Heart right ventricle (tissue), 16 donors: ENCODE data around the gene C3orf18. TPM values are rescaled to one million over a fixed set of nuclear protein-coding genes. Genes with fewer than 3 reads are reported as not detected.
A peak's percentile ranks its signal among the peaks of the same experiment; 100 is the strongest.

ENCODE experiments used
- ATAC-seq, 8 donors: fragments of 200-7000 bp; cut with Tn5 transposase; one replicate each; pipeline ENCODE4 v1.9.1; 2020; ENCODE audit warnings: mild to moderate bottlenecking in 8 of 8, moderate library complexity in 8 of 8, moderate number of reproducible peaks in 1 of 8
- DNase-seq, 2 donors: peaks; one replicate each; pipeline ENCODE4 v3.0.0-alpha.2; 2020
- H3K27ac ChIP-seq, 10 donors: fragments of 200-600 bp; sonication (generic) in 2 of 10; one replicate each; pipeline versions ENCODE4 v1.5.0 to v1.8.0; 2020 to 2022; ENCODE audit warnings: mild to moderate bottlenecking in 3 of 10
- H3K27me3 ChIP-seq, 7 donors: fragments of 200-600 bp; one replicate each; pipeline ENCODE4 v1.8.0; 2021 to 2022; ENCODE audit warnings: mild to moderate bottlenecking in 2 of 7
- H3K36me3 ChIP-seq, 9 donors: fragments of 200-600 bp; sonication (generic) in 1 of 9; one replicate each; pipeline versions ENCODE4 v1.5.0 to v1.8.0; 2020 to 2022; ENCODE audit warnings: mild to moderate bottlenecking in 2 of 9
- H3K4me1 ChIP-seq, 9 donors: fragments of 200-600 bp; sonication (generic) in 1 of 9; one replicate each; pipeline versions ENCODE4 v1.5.0 to v1.8.0; 2020 to 2022; ENCODE audit warnings: mild to moderate bottlenecking in 4 of 9
- H3K4me3 ChIP-seq, 10 donors: fragments of 200-600 bp; sonication (generic) in 2 of 10; one replicate each; pipeline versions ENCODE4 v1.5.0 to v1.8.0; 2020 to 2022; ENCODE audit warnings: mild to moderate bottlenecking in 7 of 10, moderate library complexity in 2 of 10
- H3K9me3 ChIP-seq, 11 donors: fragments of 200-600 bp in 10 of 11; sonication (generic) in 2 of 11; one replicate each; pipeline versions ENCODE4 v1.5.0 to v1.8.0; 2013 to 2022; ENCODE audit warnings: mild to moderate bottlenecking in 2 of 11, control low read depth in 1 of 11, moderate library complexity in 1 of 11
- WGBS, 2 donors: extraction: QIAGEN DNeasy Blood & Tissue Kit; methylation state at CpG; one replicate each; pipeline ENCODE4 v1.1.7; 2013; ENCODE audit warnings: inconsistent platforms in 1 of 2; 5-methylcytosine and 5-hydroxymethylcytosine counted together
- intact Hi-C, 10 donors: fragments of 100-400 bp; cut with DNase I; formaldehyde crosslinking; loops; one replicate each; pipeline versions ENCODE4 v1.11.1 to v1.14.2; 2022
- polyA plus RNA-seq, 2 donors: library from polyadenylated mRNA; stranded (reverse); fragments of 200-250 nt; gene quantifications; one replicate each; pipeline ENCODE4 v1.2.3, GENCODE V29; 2013
- total RNA-seq, 10 donors: library from RNA; stranded (reverse); fragmentation: NEBNext Ultra II Directional in 3 of 10; extraction: Animal tissue kit (Norgen Biotek cat#: 25700) in 3 of 10; gene quantifications; one replicate each; pipeline versions ENCODE4 v1.2.1 to v1.2.4, GENCODE V29; 2021 to 2023
- TF ChIP-seq, protein P1 (sequence below), 9 donors: fragments of 200-600 bp; sonication (generic) in 2 of 9; IDR thresholded peaks; one replicate each; pipeline versions ENCODE4 v1.5.0 to v1.8.0; 2021 to 2022; ENCODE audit warnings: antibody characterized with exemption in 9 of 9, mild to moderate bottlenecking in 5 of 9, moderate library complexity in 1 of 9
- donor health status: Arrhythmogenic right ventricular cardiomyopathy.
- donor health status: ischemic (EF 13 %, LVEDD 7.1; RV severe dilation, severe dysfunction).
- donor health status: healthy with polysubstance abuse.
- donor health status: DM: no; HTN: yes; CAD: no.
- donor health status: DM: no; HTN: no; CAD: no.
- donor health status: ischemic (EF 25% LVEDD 6.9; RV normal size, moderate dysfunction).
- donor health status: ischemic (EF 25% LVEDD 5.7; RV mildly dilated, moderate dysfunction).
- donor health status: healthy.
- donor health status: DM: yes; HTN: yes; CAD: no.
- donor health status: Ischemic cardiomyopathy.
- donor health status: ischemic (EF 35%, LVEDD 5.7; RV mildly dilated, moderate dysfunction).
- donor health status: nonischemic (EF 11% LVEDD 7.7; RV severe dilation, severe dysfunction).
- donor health status: DM: yes; HTN: yes; CAD: no.
- donor health status: PGD.
- donor health status: ischemic (EF 29% LVEDD 5.4; RV normal size, mild dysfunction).
- donor health status: nonischemic (EF 23%, LVEDD 6.1; RV moderate dilation, normal function).

The C3orf18 gene
- total and polyA plus RNA-seq, 12 donors = 19.9 to 49.9 (median 41.1) TPM

DNA sequence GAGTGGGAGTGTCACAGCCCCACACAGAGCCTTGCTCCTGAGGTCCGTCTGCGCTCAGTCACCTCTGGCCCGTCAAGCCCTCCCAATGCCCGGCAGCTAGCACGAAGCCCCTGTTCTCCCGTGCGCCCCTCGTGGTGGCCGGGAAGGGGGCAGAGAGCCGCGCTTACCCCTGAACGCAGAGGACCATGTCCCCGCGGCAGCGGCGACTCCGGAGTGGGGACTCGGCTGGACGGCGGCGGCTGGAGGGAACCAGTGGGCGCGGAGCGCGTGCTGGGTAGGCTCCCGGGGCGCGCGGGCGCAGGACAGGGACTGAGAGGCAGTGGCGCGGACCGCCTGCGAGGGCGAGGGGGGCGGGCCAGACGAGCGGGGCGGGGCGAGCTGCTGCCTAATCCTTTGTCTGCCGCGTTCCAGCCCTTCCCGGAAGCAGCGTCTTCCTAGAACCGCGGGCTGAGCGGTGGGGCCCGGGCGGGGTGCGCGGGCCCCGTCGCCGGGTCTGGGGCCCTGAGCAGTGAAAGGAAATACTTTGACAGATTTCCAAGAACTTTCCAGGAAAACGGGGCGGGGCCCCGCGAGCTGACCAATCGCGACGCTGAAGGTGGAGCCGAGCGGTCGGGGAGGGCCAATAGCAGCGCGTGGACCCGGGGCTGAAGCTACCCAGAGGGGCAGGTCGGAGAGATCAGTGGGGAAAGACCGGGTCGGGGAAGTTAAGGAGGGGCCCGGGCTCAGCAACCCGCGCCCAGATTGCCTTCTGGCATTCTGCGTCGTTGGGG, 44.1 kb upstream of the C3orf18 start, which contains the start of gene CISH:
TSS of gene CISH (minus strand) at position 311 of the 770 bp plus-strand sequence. CDS start at position 187, 124 bp downstream.
- 0% methylated on average over 66 to 75 of the region's 75 CpGs for WGBS, 2 donors
- H3K9me3 ChIP-seq = no peaks in the 10 kb centered on the region
- peaks cover 11 to 82% (median 68%) of the 10 kb centered on the region in 9 donors for H3K4me1 ChIP-seq
- TF ChIP-seq, protein P1, sequence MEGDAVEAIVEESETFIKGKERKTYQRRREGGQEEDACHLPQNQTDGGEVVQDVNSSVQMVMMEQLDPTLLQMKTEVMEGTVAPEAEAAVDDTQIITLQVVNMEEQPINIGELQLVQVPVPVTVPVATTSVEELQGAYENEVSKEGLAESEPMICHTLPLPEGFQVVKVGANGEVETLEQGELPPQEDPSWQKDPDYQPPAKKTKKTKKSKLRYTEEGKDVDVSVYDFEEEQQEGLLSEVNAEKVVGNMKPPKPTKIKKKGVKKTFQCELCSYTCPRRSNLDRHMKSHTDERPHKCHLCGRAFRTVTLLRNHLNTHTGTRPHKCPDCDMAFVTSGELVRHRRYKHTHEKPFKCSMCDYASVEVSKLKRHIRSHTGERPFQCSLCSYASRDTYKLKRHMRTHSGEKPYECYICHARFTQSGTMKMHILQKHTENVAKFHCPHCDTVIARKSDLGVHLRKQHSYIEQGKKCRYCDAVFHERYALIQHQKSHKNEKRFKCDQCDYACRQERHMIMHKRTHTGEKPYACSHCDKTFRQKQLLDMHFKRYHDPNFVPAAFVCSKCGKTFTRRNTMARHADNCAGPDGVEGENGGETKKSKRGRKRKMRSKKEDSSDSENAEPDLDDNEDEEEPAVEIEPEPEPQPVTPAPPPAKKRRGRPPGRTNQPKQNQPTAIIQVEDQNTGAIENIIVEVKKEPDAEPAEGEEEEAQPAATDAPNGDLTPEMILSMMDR (IDR thresholded peaks at IDR 0.05) = peak in 7 of 9 donors; percentile 29 to 58 (median 45)
- peak within 1 kb of the TSS; percentile 42 to 93 (median 78) for H3K4me3 ChIP-seq
- no peaks in the 10 kb centered on the region for H3K27me3 ChIP-seq
- intact Hi-C loops = loop anchor here in 4 of 10 donors (1.0 to 10.0 kb wide), 6 partner anchors 39 to 493 kb away; partner anchors contain the start of genes CYB561D2 (in 1 of the 4), NPRL2 (in 1 of the 4), TMEM115 (in 1 of the 4) and ZMYND10 (in 1 of the 4)
- H3K36me3 ChIP-seq = peaks cover 0 to 38% (median 14%) of the 10 kb centered on the region in 9 donors
- ATAC-seq (peak; percentile 79 to 88 (median 84)), DNase-seq (peak; percentile 95 to 97)
- peak within 1 kb of the TSS; percentile 72 to 99 (median 95) for H3K27ac ChIP-seq

- peak overlapping the region; percentile 42 to 93 (median 78) for H3K4me3 ChIP-seq
- peaks cover 11 to 82% (median 70%) of the 10 kb centered on the region in 9 donors for H3K4me1 ChIP-seq
- intact Hi-C loops = loop anchor here in 3 of 10 donors (5.0 to 10.0 kb wide), 5 partner anchors 94 to 494 kb away; partner anchors contain the start of genes CYB561D2 (in 1 of the 3), NPRL2 (in 1 of the 3), TMEM115 (in 1 of the 3) and ZMYND10 (in 1 of the 3)
- H3K27ac ChIP-seq = peak overlapping the region; percentile 61 to 99 (median 95)
- TF ChIP-seq, protein P1 (IDR thresholded peaks at IDR 0.05) = no peak
- peaks cover 0 to 44% (median 20%) of the 10 kb centered on the region in 9 donors for H3K36me3 ChIP-seq
- DNase-seq (no peak), ATAC-seq (peak in 1 of 8 donors; percentile 0)
- WGBS, 2 donors = 6 to 8% methylated on average over 10 of the region's 10 CpGs
- no peaks in the 10 kb centered on the region for H3K9me3 ChIP-seq
- no peaks in the 10 kb centered on the region for H3K27me3 ChIP-seq
Measured at GRCh38 chr3:50610992-50611463, 43.5 kb upstream of the C3orf18 start.

- Histone ChIP-seq H3K9me3 (no peaks in the 10 kb centered on the region), H3K4me3 (peak overlapping the region; percentile 42 to 93 (median 78)), H3K36me3 (peaks cover 0 to 51% (median 20%) of the 10 kb centered on the region in 9 donors), H3K27ac (peak overlapping the region in 9 of 10 donors; percentile 75 to 99 (median 97)), H3K27me3 (no peaks in the 10 kb centered on the region), H3K4me1 (peaks cover 14 to 84% (median 75%) of the 10 kb centered on the region in 9 donors)
- DNase-seq (no peak), ATAC-seq (no peak)
- WGBS, 2 donors = 61 to 67% methylated on average over 6 of the region's 6 CpGs
- TF ChIP-seq, protein P1 (IDR thresholded peaks at IDR 0.05) = no peak
- intact Hi-C loops = loop anchor here in 3 of 10 donors (5.0 to 10.0 kb wide), 5 partner anchors 93 to 494 kb away; partner anchors contain the start of genes CYB561D2 (in 1 of the 3), NPRL2 (in 1 of the 3), TMEM115 (in 1 of the 3) and ZMYND10 (in 1 of the 3)
Measured at GRCh38 chr3:50610181-50610971, 42.8 kb upstream of the C3orf18 start.
